GM10266 (cell line): ENCODE measurements around the gene DGKD.

Experiments
- DNase-seq: peaks from one replicate; pipeline ENCODE4 v3.0.0; 2012; ENCODE audit errors: extremely low spot score
- CTCF ChIP-seq: IDR thresholded peaks from 2 replicates; pipeline ENCODE4 v1.5.1; 2012; ENCODE audit warnings: mild to moderate bottlenecking, low read depth; ENCODE audit not compliant: control insufficient read depth, insufficient read depth; ENCODE audit errors: missing control alignments

Gene DGKD

GRCh38 chr2:233354500-233354924 is 218 bp downstream of the DGKD start:
- TF ChIP-seq CTCF = no peak
- peak; percentile 40 for DNase-seq

GRCh38 chr2:233354971-233355574 is 779 bp downstream of the DGKD start:
- peak; percentile 38 for DNase-seq
- TF ChIP-seq CTCF = no peak

- no peak for DNase-seq
- no peak for TF ChIP-seq CTCF
Measured at GRCh38 chr2:233355916-233356315, 1.6 kb downstream of the DGKD start.

- DNase-seq = no peak
- TF ChIP-seq CTCF = no peak
Measured at GRCh38 chr2:233356546-233357308, 2.4 kb downstream of the DGKD start.

- TF ChIP-seq CTCF = no peak
- peak; percentile 31 for DNase-seq
Measured at GRCh38 chr2:233358335-233358734, 4.0 kb downstream of the DGKD start.

GRCh38 chr2:233358947-233359346 is 4.7 kb downstream of the DGKD start:
- TF ChIP-seq CTCF = no peak
- no peak for DNase-seq

- DNase-seq = no peak
- no peak for TF ChIP-seq CTCF
Measured at GRCh38 chr2:233359823-233360222, 5.5 kb downstream of the DGKD start.
